Gastroesophageal sphincter (tissue), 4 donors: Measurements from ENCODE around the gene FAM217B. TPM values are rescaled to one million over a fixed set of nuclear protein-coding genes. Genes with fewer than 3 reads are reported as not detected.

ENCODE experiments used
- ATAC-seq: fragments of 150-250 bp; one replicate; pipeline ENCODE4 v1.9.1; 2016; ENCODE audit warnings: mild to moderate bottlenecking, moderate library complexity
- H3K27ac ChIP-seq, 4 donors: fragments of 200-600 bp; sonication (generic) in 3 of 4; 1 replicate in 3 of 4; 2 replicates in 1 of 4; pipeline ENCODE4 v1.5.1; 2016 to 2019
- H3K27me3 ChIP-seq: fragments of 200-600 bp; sonication (generic); one replicate; pipeline ENCODE4 v1.5.1; 2019
- H3K36me3 ChIP-seq, 2 donors: fragments of 200-600 bp; sonication (generic); one replicate each; pipeline ENCODE4 v1.5.1; 2019; ENCODE audit warnings: control low read depth in 1 of 2
- H3K4me1 ChIP-seq, 3 donors: fragments of 200-600 bp; sonication (generic); 1 replicate in 2 of 3; 2 replicates in 1 of 3; pipeline ENCODE4 v1.5.1; 2016 to 2019; ENCODE audit warnings: control low read depth in 2 of 3
- H3K4me3 ChIP-seq, 2 donors: fragments of 200-600 bp; sonication (generic); one replicate each; pipeline ENCODE4 v1.5.1; 2019; ENCODE audit warnings: mild to moderate bottlenecking in 1 of 2, moderate library complexity in 1 of 2
- H3K9me3 ChIP-seq, 3 donors: fragments of 200-600 bp; sonication (generic); one replicate each; pipeline ENCODE4 v1.5.1; 2017 to 2019; ENCODE audit warnings: control low read depth in 2 of 3
- EP300 ChIP-seq: sonication (generic); formaldehyde crosslinking; IDR thresholded peaks from one replicate; pipeline ENCODE4 v1.6.1; 2017; ENCODE audit warnings: antibody characterized with exemption, mild to moderate bottlenecking
- POLR2A ChIP-seq, 2 donors: fragments of 450-650 bp; IDR thresholded peaks; one replicate each; pipeline ENCODE4 v1.6.1; 2017; ENCODE audit warnings: antibody characterized with exemption in 2 of 2, mild to moderate bottlenecking in 2 of 2, moderate library complexity in 1 of 2
- POLR2AphosphoS5 ChIP-seq: sonication (generic); formaldehyde crosslinking; IDR thresholded peaks from one replicate; pipeline ENCODE4 v1.6.1; 2017; ENCODE audit warnings: antibody characterized with exemption
- WGBS, 2 donors: methylation state at CpG; one replicate each; pipeline ENCODE4 v1.1.5; 2018; ENCODE audit warnings: low coverage in 1 of 2; 5-methylcytosine and 5-hydroxymethylcytosine counted together
- total RNA-seq, 4 donors: library from RNA; depleted of rRNA; stranded (reverse); fragments of >200 nt; gene quantifications; one replicate each; pipeline ENCODE4 v1.1.0, GENCODE V29; 2016
- TF ChIP-seq, protein P1 (sequence below), 4 experiments: fragments of 200-600 bp in 2 of 4; fragments of 450-650 bp in 2 of 4; sonication (generic) in 1 of 4; IDR thresholded peaks; one replicate each; pipeline ENCODE4 v1.5.1; 2017 to 2019; ENCODE audit warnings: antibody characterized with exemption in 4 of 4, mild to moderate bottlenecking in 2 of 4, moderate library complexity in 2 of 4

Gene FAM217B
- total RNA-seq, 4 donors from 2014 or later = 8.1 to 22.6 (median 13.4) TPM

DNA sequence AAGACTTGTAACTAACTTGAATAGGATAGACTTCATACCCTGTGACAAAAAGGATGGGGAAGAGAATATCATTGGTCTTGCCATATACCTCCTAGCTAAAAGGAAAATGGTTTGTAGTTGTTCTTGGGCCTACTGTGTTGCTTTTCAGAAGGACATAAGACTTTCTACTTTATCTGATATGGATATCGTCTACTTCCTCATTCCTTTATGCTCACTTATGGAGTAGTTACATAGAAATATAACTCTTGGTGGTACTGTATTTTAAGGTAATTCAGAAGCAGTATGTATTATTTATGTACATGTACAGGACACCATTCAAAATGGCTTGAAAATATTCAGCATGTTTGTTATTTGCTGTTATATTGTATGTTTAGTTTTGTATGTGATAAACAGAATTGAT, 8.0 kb downstream of the FAM217B start:
- no peaks in the 10 kb centered on the region for H3K27me3 ChIP-seq
- no peak overlapping the region for H3K4me3 ChIP-seq
- no peaks in the 10 kb centered on the region for H3K9me3 ChIP-seq
- 36 to 67% methylated on average over 1 of the region's 1 CpG for WGBS, 2 donors
- H3K4me1 ChIP-seq = peaks cover 3 to 60% (median 4%) of the 10 kb centered on the region in 3 donors
- no peak for TF ChIP-seq POLR2AphosphoS5
- no peak for TF ChIP-seq EP300
- TF ChIP-seq POLR2A (IDR thresholded peaks at IDR 0.05) = no peak
- TF ChIP-seq, protein P1, sequence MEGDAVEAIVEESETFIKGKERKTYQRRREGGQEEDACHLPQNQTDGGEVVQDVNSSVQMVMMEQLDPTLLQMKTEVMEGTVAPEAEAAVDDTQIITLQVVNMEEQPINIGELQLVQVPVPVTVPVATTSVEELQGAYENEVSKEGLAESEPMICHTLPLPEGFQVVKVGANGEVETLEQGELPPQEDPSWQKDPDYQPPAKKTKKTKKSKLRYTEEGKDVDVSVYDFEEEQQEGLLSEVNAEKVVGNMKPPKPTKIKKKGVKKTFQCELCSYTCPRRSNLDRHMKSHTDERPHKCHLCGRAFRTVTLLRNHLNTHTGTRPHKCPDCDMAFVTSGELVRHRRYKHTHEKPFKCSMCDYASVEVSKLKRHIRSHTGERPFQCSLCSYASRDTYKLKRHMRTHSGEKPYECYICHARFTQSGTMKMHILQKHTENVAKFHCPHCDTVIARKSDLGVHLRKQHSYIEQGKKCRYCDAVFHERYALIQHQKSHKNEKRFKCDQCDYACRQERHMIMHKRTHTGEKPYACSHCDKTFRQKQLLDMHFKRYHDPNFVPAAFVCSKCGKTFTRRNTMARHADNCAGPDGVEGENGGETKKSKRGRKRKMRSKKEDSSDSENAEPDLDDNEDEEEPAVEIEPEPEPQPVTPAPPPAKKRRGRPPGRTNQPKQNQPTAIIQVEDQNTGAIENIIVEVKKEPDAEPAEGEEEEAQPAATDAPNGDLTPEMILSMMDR (IDR thresholded peaks at IDR 0.05) = no peak
- peaks cover 0 to 45% of the 10 kb centered on the region in 2 donors for H3K36me3 ChIP-seq
- H3K27ac ChIP-seq = no peak overlapping the region
- ATAC-seq = no peak

GRCh38 chr20:59948828-59949720, 8.9 kb downstream of the FAM217B start:
- H3K27me3 ChIP-seq = no peaks in the 10 kb centered on the region
- H3K36me3 ChIP-seq = peaks cover 0 to 38% of the 10 kb centered on the region in 2 donors
- no peak for TF ChIP-seq POLR2AphosphoS5
- TF ChIP-seq, protein P1 (IDR thresholded peaks at IDR 0.05) = peak in 3 of 4 experiments; percentile 51 to 69 (median 55)
- H3K27ac ChIP-seq = peak overlapping the region in 1 of 4 donors; percentile 40
- H3K9me3 ChIP-seq = no peaks in the 10 kb centered on the region
- H3K4me3 ChIP-seq = no peak overlapping the region
- no peak for ATAC-seq
- H3K4me1 ChIP-seq = peaks cover 3 to 53% (median 4%) of the 10 kb centered on the region in 3 donors
- WGBS, 2 donors = 7 to 25% methylated on average over 5 to 7 of the region's 7 CpGs

GRCh38 chr20:59949911-59950310, 9.7 kb downstream of the FAM217B start:
- 89 to 92% methylated on average over 6 of the region's 6 CpGs for WGBS, 2 donors

DNA sequence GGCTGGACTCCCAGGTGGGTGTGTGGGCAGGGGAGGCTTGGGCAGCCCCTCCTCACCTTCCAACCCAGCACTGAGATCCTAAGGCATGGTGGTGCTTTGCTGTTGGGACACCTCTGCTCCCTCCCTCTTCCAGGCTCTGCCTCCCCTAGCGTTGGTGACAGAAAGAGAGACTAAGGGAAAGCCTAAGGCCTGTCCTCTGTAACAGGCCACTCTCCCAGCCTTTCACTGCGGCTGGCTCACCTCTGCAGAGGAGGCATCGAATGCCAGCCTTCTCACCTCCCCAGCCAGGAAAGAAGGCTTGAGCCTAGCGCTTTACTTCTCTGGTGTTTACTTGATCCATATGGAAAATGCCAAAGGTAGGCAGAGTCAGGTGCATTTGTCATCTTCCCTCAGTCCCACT, 14.5 kb downstream of the FAM217B start:
- Histone ChIP-seq H3K36me3 (peaks cover 0 to 34% of the 10 kb centered on the region in 2 donors), H3K9me3 (no peaks in the 10 kb centered on the region), H3K27ac (no peak overlapping the region), H3K4me1 (no peaks in the 10 kb centered on the region), H3K4me3 (no peak overlapping the region), H3K27me3 (no peaks in the 10 kb centered on the region)
- no CpG with 5 or more reads among the region's 4 CpGs for WGBS, 2 donors
- no peak for ATAC-seq
- TF ChIP-seq POLR2AphosphoS5 (no peak), EP300 (no peak), POLR2A (IDR thresholded peaks at IDR 0.05) (no peak)
- TF ChIP-seq, protein P1 (IDR thresholded peaks at IDR 0.05) = no peak

More at GRCh38 chr20:59949911-59950310, 9.7 kb downstream of the FAM217B start:
- Histone ChIP-seq H3K27ac (no peak overlapping the region), H3K36me3 (peaks cover 0 to 30% of the 10 kb centered on the region in 2 donors), H3K9me3 (no peaks in the 10 kb centered on the region), H3K27me3 (no peaks in the 10 kb centered on the region), H3K4me3 (no peak overlapping the region), H3K4me1 (peaks cover 3 to 46% (median 4%) of the 10 kb centered on the region in 3 donors)
- TF ChIP-seq EP300 (no peak), POLR2AphosphoS5 (no peak), POLR2A (IDR thresholded peaks at IDR 0.05) (no peak)
- TF ChIP-seq, protein P1 (IDR thresholded peaks at IDR 0.05) = no peak
- no peak for ATAC-seq
